Glomerular endothelial cell (primary cell): Measurements from ENCODE around the gene MAPK10. TPM values are rescaled to one million over a fixed set of nuclear protein-coding genes. Genes with fewer than 3 reads are reported as not detected.

Source experiments
- DNase-seq: peaks from one replicate; pipeline ENCODE4 v3.0.0-alpha.2; 2011; ENCODE audit warnings: low read depth, low spot score; ENCODE audit errors: extremely low read depth
- total RNA-seq: library from RNA; depleted of rRNA; stranded (reverse); fragments of >200 nt; gene quantifications from 2 replicates; pipeline ENCODE4 v1.2.3, GENCODE V29; 2015

MAPK10 gene
- total RNA-seq, 1 donor from 2014 or later, result 0.06 TPM

GRCh38 chr4:85946821-85947220 lies 413.0 kb downstream of the MAPK10 start:
- DNase-seq, result no peak

DNA sequence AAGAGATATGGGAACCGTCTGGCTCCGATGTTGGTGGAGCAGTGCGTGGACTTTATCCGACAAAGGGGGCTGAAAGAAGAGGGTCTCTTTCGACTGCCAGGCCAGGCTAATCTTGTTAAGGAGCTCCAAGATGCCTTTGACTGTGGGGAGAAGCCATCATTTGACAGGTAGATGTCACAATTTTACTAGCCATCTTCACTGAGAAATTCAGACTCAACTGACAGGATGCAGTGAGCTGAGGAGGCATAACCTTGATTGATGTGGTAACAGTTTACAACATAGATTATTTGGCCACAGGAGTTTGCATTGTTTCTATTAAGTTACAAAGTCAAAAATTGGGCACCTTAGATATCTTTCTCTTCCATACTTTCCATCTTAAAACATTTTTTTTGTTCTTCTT lies 417.7 kb downstream of the MAPK10 start:
- no peak for DNase-seq

GRCh38 chr4:85940151-85940550 lies 419.7 kb downstream of the MAPK10 start:
- DNase-seq, result no peak

Other genes with a start within 250 kb of the MAPK10 start
- 3.0 and 10.5 TPM in 2 replicates for gene PTPN13, start 234.3 kb upstream of the MAPK10 start, total RNA-seq